Fibroblast of peridontal ligament (primary cell): ENCODE measurements around the gene C1QTNF12.

Experiments
- DNase-seq: peaks from one replicate; pipeline ENCODE4 v3.0.0-alpha.2; 2010; ENCODE audit errors: extremely low read depth

Gene C1QTNF12

GRCh38 chr1:1281533-1282321 is 35.2 kb upstream of the C1QTNF12 start:
- no peak for DNase-seq

- DNase-seq: no peak
Measured at GRCh38 chr1:1280782-1281481, 34.4 kb upstream of the C1QTNF12 start.

- no peak for DNase-seq
Measured at GRCh38 chr1:1279028-1279427, 32.5 kb upstream of the C1QTNF12 start.

- no peak for DNase-seq
Measured at GRCh38 chr1:1278620-1279019, 32.1 kb upstream of the C1QTNF12 start.

GRCh38 chr1:1275836-1276235 is 29.3 kb upstream of the C1QTNF12 start:
- DNase-seq: peak; percentile 23

- DNase-seq: no peak
Measured at GRCh38 chr1:1274931-1275431, 28.5 kb upstream of the C1QTNF12 start.

- DNase-seq: no peak
Measured at GRCh38 chr1:1274299-1274930, 27.9 kb upstream of the C1QTNF12 start.

- peak; percentile 84 for DNase-seq
Measured at GRCh38 chr1:1273512-1274298, 27.2 kb upstream of the C1QTNF12 start, which contains the start of gene UBE2J2. Gene UBE2J2 (minus strand): TSS chr1:1273854. CDS start chr1:1267992, 5,862 bp downstream.

GRCh38 chr1:1273209-1273511 is 26.6 kb upstream of the C1QTNF12 start:
- no peak for DNase-seq

GRCh38 chr1:1272341-1273208 is 26.1 kb upstream of the C1QTNF12 start:
- DNase-seq: no peak

- DNase-seq: peak; percentile 32
Measured at GRCh38 chr1:1270813-1271212, 24.3 kb upstream of the C1QTNF12 start.

- DNase-seq: no peak
Measured at GRCh38 chr1:1268284-1268682, 21.8 kb upstream of the C1QTNF12 start.

- DNase-seq: no peak
Measured at GRCh38 chr1:1267488-1268283, 21.2 kb upstream of the C1QTNF12 start.

GRCh38 chr1:1264868-1265272 is 18.3 kb upstream of the C1QTNF12 start:
- DNase-seq: peak; percentile 97

GRCh38 chr1:1264026-1264425 is 17.5 kb upstream of the C1QTNF12 start:
- DNase-seq: no peak

GRCh38 chr1:1262758-1263157 is 16.2 kb upstream of the C1QTNF12 start:
- no peak for DNase-seq

GRCh38 chr1:1262071-1262470 is 15.5 kb upstream of the C1QTNF12 start:
- no peak for DNase-seq

- DNase-seq: no peak
Measured at GRCh38 chr1:1260843-1261560, 14.5 kb upstream of the C1QTNF12 start.

GRCh38 chr1:1259951-1260600 is 13.6 kb upstream of the C1QTNF12 start:
- no peak for DNase-seq
